Measurements from ENCODE around the gene CRLF1.

CRLF1 gene

DNA sequence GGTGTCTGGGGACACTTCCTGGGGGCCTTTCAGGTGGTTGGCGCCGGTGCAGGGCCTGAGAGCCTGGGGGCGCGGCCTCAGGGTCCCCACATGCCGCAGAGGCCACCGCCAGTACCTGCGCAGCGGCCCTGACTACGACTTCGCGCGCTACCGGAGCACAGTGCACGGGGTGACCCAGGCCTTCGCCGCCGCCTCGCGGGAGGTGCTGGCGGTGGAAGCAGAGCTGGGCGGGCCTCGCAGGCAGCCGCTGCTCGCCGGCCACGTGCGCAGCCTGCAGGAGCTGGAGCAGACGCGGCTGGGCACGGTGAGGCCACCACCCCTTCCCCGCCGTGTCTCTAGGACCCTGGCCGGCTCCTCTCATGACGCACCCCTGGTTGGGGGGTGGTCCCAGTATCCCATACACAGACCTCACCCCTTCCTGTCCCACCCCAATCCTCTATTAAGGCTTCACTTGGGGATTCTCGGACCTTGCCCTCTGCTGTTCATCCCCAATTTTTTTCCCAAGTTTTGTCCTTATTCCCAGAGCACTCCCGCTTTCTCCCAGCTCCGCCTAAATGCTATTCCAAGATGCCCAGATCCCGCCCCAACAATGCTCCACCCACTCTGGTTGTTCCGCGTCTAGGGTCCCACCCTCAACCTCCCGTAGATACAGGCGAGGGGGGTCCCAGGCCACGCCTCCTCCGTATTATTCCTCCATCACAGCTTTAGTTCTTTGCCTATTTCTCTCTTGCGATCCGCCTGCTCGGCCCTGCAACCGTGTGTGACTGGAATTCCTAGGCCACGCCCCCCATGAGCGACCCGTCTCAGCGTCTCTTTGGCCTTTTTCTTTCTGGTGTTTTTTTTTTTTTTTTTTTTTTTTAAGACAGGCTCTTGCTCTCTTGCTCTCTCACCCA is 17.0 kb downstream of the CRLF1 start (continued):
- TF ChIP-seq, protein P1, sequence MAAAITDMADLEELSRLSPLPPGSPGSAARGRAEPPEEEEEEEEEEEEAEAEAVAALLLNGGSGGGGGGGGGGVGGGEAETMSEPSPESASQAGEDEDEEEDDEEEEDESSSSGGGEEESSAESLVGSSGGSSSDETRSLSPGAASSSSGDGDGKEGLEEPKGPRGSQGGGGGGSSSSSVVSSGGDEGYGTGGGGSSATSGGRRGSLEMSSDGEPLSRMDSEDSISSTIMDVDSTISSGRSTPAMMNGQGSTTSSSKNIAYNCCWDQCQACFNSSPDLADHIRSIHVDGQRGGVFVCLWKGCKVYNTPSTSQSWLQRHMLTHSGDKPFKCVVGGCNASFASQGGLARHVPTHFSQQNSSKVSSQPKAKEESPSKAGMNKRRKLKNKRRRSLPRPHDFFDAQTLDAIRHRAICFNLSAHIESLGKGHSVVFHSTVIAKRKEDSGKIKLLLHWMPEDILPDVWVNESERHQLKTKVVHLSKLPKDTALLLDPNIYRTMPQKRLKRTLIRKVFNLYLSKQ (tag by site-specific recombination; IDR thresholded peaks at IDR 0.05; ENCODE audit: borderline replicate concordance), result no peak
- TF ChIP-seq ZNF555 (tag by site-specific recombination; conservative IDR thresholded peaks at IDR 0.05) (no peak), ZNF747 (tag by site-specific recombination; IDR thresholded peaks at IDR 0.05) (no peak), ZNF423 (tag by site-specific recombination; IDR thresholded peaks at IDR 0.05) (no peak), IKZF3 (tag by site-specific recombination; IDR thresholded peaks at IDR 0.05) (peak; percentile 96), ZNF621 (tag by site-specific recombination; IDR thresholded peaks at IDR 0.05) (no peak), ZNF366 (tag by site-specific recombination; conservative IDR thresholded peaks at IDR 0.05) (peak; percentile 40; the same call in 1 of the 2 replicates), ZNF544 (tag by site-specific recombination; IDR thresholded peaks at IDR 0.05) (no peak), ZNF785 (tag by site-specific recombination; IDR thresholded peaks at IDR 0.05) (no peak), EGR2 (tag by site-specific recombination; IDR thresholded peaks at IDR 0.05; ENCODE audit: low read depth) (no peak), ZNF501 (tag by site-specific recombination; IDR thresholded peaks at IDR 0.05) (peak; percentile 15; the same call in 1 of the 2 replicates), ZSCAN16 (tag by site-specific recombination; IDR thresholded peaks at IDR 0.05) (0 out of 2 replicates have a peak, but pooled peaks have one; percentile 56), ZFP41 (tag by site-specific recombination; IDR thresholded peaks at IDR 0.05; ENCODE audit: borderline replicate concordance) (no peak), ZNF660 (tag by site-specific recombination; IDR thresholded peaks at IDR 0.05) (no peak), HOXA7 (CRISPR knock-in tag; IDR thresholded peaks at IDR 0.05; ENCODE audit: borderline replicate concordance) (no peak), ZNF341 (tag by site-specific recombination; IDR thresholded peaks at IDR 0.05; ENCODE audit: low read depth) (peak; percentile 96), ZIC2 (tag by site-specific recombination; IDR thresholded peaks at IDR 0.05) (peak; percentile 81), TCF7L2 (IDR thresholded peaks at IDR 0.05; ENCODE audit: borderline replicate concordance, low read depth, low read length) (no peak), REPIN1 (tag by site-specific recombination; IDR thresholded peaks at IDR 0.05; ENCODE audit: low read depth) (no peak), ZNF350 (tag by site-specific recombination; IDR thresholded peaks at IDR 0.05) (no peak), ZNF146 (tag by site-specific recombination; IDR thresholded peaks at IDR 0.05) (no peak), KLF1 (tag by site-specific recombination; IDR thresholded peaks at IDR 0.05) (peak; percentile 88), ZNF324 (tag by site-specific recombination; IDR thresholded peaks at IDR 0.05) (no peak), ZNF2 (tag by site-specific recombination; IDR thresholded peaks at IDR 0.05) (0 out of 2 replicates have a peak, but pooled peaks have one; percentile 8), ZNF791 (tag by site-specific recombination; IDR thresholded peaks at IDR 0.05) (no peak), ZNF530 (tag by site-specific recombination; IDR thresholded peaks at IDR 0.05; ENCODE audit: low read depth) (no peak), ZNF677 (tag by site-specific recombination; IDR thresholded peaks at IDR 0.05) (no peak), ZNF792 (tag by site-specific recombination; IDR thresholded peaks at IDR 0.05) (no peak), ZNF585B (tag by site-specific recombination; IDR thresholded peaks at IDR 0.05) (no peak), ZNF600 (tag by site-specific recombination; IDR thresholded peaks at IDR 0.05) (peak; percentile 97)
- TF ChIP-seq, protein P2, sequence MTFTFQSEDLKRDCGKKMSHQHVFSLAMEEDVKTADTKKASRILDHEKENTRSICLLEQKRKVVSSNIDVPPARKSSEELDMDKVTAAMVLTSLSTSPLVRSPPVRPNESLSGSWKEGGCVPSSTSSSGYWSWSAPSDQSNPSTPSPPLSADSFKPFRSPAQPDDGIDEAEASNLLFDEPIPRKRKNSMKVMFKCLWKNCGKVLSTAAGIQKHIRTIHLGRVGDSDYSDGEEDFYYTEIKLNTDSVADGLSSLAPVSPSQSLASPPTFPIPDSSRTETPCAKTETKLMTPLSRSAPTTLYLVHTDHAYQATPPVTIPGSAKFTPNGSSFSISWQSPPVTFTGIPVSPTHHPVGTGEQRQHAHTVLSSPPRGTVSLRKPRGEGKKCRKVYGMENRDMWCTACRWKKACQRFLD (tag by site-specific recombination; IDR thresholded peaks at IDR 0.05), result no peak
- TF ChIP-seq, protein P3, sequence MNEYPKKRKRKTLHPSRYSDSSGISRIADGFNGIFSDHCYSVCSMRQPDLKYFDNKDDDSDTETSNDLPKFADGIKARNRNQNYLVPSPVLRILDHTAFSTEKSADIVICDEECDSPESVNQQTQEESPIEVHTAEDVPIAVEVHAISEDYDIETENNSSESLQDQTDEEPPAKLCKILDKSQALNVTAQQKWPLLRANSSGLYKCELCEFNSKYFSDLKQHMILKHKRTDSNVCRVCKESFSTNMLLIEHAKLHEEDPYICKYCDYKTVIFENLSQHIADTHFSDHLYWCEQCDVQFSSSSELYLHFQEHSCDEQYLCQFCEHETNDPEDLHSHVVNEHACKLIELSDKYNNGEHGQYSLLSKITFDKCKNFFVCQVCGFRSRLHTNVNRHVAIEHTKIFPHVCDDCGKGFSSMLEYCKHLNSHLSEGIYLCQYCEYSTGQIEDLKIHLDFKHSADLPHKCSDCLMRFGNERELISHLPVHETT (tag by site-specific recombination; IDR thresholded peaks at IDR 0.05), result no peak
- TF ChIP-seq, protein P4, sequence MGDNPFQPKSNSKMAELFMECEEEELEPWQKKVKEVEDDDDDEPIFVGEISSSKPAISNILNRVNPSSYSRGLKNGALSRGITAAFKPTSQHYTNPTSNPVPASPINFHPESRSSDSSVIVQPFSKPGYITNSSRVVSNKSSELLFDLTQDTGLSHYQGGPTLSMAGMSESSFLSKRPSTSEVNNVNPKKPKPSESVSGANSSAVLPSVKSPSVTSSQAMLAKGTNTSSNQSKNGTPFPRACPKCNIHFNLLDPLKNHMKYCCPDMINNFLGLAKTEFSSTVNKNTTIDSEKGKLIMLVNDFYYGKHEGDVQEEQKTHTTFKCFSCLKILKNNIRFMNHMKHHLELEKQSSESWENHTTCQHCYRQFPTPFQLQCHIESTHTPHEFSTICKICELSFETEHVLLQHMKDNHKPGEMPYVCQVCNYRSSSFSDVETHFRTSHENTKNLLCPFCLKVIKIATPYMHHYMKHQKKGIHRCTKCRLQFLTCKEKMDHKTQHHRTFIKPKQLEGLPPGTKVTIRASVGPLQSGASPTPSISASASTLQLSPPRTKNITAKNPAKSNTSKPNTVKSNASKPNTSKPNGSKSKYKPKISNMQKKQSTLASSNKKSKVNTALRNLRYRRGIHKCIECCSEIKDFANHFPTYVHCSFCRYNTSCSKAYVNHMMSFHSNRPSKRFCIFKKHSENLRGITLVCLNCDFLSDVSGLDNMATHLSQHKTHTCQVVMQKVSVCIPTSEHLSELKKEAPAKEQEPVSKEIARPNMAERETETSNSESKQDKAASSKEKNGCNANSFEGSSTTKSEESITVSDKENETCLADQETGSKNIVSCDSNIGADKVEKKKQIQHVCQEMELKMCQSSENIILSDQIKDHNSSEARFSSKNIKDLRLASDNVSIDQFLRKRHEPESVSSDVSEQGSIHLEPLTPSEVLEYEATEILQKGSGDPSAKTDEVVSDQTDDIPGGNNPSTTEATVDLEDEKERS (tag by site-specific recombination; IDR thresholded peaks at IDR 0.05), result no peak
- TF ChIP-seq, protein P5, sequence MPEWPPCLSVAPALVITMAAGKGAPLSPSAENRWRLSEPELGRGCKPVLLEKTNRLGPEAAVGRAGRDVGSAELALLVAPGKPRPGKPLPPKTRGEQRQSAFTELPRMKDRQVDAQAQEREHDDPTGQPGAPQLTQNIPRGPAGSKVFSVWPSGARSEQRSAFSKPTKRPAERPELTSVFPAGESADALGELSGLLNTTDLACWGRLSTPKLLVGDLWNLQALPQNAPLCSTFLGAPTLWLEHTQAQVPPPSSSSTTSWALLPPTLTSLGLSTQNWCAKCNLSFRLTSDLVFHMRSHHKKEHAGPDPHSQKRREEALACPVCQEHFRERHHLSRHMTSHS (tag by site-specific recombination; IDR thresholded peaks at IDR 0.05), result no peak
